NCI-H1436 (cell line): ENCODE measurements around the gene GTF2IRD1.
"Not testable (repeated sequence)": the region's sequence is repeated elsewhere in the genome, so short reads cannot be mapped to it uniquely, and the experiment has no call there.

Source experiments
- DNase-seq: peaks from one replicate; lab custom pipeline; 2025; lab: John Stamatoyannopoulos, UW

GTF2IRD1 gene

DNA sequence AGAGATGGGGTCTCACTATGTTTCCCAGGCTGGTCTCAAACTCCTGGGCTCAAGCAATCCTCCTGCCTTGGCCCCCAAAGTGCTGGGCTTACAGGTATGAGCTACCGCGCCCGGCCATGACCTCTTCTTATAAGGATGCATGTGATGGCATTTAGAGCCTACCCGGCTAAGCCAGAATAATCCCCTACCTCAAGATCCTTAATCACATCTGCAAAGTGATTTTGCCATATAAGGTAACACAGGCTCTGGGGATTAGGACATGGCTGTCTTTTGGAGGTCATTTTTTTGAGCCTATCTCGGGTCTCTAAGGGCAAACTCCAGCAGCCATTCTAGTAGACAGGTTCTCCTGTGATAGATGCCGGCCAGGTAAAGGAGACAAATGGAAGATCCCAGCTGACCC lies 39.6 kb downstream of the GTF2IRD1 start:
- DNase-seq = no peak

DNA sequence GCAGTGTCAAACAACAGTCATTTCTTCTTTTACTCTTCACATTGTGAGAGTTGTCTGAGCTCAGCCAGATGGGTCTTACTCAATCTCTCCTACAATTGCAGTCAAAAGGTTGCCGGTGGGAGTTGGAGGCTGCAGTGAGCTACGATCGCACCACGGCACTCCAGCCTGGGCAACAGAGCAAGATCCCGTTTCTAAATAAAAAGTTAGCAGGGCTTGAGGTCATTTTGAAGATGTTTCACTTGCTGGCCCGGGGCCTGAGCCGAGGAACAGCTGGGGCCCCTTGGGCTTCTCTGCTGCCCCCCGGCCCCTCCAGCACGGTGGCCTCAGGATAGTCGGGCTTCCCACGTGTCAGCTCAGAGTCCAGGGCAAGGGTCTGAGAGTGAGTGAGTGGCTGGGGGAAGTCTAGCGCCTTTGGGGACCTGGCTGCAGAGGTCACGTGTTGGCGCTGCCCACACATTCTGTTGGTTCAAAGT lies 40.4 kb downstream of the GTF2IRD1 start:
- no peak for DNase-seq

DNA sequence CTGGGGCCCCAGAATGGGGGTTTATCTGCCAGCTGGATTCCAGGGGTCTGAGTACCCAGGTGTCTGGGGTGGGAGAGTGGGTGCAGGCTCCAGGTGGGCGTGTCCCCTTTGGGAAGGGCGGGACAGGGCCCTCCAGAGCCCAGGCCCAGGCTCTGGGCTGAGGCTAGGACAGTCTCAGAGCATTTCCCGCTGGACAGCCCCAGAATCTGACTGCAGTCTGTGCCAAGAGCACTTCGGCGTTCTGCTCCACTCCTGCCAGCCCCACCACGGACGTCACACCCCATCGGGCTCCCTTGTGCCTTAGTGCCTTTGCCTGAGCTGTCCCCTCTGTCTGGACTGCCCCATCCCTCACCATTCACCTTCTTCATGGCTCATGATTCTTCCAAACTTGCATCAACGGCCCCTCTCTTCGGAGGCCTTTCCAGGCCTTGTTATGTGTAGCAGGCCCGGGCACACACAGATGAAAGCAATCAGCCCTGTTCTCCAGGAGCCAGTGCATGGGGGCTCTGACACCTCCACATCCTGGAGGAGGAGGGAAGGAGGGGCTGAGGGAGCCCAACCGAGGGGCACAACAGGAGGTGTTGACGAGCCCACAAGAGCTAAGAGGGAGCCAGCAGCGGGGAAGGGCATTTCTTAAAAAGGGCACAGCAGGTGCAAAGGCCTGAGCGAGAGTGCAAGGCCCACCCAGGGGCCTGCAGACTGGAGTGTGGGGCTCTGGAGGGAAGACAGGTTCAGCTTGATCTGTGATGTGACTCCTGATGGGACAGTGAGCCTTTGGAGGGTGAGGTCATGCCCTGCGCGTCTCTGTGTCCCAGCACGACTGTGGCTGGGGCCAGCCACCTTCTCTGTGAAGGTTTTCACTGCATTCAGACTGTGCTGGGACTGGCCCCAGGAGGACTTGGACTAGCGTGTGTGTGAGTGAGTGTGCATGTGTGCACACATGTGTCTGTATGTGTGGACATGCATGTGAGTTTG lies 41.7 kb downstream of the GTF2IRD1 start:
- DNase-seq = no peak

DNA sequence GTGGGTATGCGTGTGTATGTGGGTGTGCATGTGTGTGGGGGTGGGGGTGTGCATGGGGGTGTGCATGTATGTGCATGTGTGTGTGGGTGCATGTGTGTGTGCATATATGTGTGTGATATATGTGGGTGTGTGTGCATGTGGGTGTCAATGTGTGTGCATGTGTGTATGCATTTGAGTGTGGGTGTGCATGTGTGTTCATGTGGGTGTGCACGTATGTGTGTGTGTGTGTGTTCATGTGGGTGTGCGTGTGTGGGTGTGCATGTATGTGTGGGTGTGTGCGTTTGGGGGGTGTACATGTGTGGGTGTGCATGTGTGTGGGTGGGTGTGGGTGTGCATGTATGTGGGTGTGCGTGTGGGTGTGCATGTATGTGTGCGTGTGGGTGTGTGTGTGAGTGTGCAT lies 42.6 kb downstream of the GTF2IRD1 start:
- DNase-seq = no peak

DNA sequence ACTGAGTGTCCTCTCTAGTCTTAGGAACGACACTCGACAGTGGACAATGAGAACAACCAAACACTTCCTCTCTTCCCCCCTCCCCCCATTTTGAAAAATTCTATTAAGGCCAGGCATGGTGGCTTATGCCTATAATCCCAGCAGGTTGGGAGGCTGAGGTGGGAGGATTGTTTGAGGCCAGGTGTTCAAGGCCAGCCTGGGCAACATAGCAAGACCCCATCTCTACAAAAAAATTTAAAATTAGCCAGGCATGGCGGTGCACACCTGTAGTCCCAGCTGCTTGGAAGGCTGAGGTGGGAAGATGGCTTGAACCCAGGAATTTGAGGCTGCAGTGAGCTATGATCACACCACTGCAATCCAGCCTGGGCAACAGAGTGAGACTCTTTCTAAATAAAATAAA lies 43.1 kb downstream of the GTF2IRD1 start:
- DNase-seq = not testable (repeated sequence)

DNA sequence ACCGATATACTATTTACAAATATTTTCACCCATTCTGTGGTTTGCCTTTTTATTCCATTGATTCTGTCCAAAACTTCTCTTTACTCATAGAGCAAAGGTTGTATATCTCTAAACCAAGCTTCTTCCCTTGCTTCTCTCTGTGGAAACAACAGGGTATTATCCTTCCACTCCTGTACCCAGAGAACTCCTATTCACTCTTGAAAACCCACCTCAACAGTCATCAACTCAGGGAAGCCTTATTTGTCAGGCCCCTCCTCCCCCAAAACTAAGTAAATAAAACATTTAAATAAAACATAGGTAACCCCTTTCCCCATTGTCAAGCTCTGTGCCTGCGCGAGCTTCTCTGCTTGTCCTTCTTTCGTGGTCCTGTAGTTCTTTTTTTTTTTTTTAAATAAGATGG lies 44.6 kb downstream of the GTF2IRD1 start:
- no peak for DNase-seq

DNA sequence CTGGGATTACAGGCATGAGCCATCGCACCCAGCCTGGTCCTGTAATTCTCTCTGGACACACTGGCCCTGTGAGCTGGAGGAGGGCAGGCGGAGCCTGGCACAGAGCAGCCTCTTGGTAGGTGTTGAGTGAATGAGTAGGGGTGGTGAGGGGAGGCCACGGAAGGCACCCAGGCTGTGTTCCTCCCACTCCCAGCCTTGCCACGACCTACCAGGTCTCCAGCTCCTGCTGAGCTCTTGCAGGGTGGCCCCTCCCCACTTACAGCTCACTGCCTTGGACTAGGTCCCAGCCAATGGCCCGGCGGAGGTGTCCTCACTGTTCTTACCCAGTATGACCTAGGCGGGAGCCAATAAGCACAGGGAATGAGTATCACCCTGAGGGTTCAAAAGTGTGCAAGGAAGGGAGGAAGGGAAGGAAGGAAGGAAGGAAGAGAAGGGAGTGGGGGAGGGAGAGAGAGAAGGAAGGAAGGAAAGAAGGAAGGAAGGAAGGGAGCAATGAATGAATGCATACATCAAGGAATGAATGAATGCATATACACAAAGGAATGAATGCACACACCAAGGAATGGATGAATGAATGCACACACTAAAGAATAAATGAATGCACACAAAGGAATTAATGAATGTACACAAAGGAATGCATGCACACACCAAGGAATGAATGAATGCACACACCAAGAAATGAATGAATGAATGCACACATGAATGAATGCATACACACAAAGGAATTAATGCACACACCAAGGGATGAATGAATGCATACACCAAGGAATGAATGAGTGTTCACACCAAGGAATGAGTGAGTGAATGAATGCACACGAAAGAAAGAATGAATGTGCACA lies 45.5 kb downstream of the GTF2IRD1 start:
- no peak for DNase-seq

DNA sequence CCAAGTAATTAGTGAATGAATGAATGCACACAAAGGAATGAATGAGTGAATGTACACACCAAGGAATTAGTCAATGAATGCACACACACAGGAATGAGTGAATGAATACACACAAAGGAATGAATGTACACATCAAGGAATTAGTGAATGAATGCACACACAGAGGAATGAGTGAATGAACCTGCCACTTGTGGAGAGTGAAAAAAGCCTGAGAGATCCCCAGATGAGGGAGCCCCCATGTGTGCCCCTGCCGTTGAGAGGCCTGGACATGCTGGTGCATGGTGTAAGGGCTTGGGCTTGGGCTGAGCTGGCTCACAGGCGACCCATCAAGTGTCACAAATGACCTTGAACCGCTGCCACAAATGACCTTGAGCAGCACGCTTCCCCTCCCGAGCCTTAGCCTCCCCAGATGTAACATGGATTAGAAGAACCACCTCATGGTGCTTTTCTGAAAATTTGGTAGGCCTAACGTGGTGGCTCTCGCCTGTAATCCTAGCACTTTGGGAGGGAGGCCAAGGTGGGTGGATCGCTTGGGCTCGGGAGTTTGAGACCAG lies 46.2 kb downstream of the GTF2IRD1 start:
- no peak for DNase-seq

DNA sequence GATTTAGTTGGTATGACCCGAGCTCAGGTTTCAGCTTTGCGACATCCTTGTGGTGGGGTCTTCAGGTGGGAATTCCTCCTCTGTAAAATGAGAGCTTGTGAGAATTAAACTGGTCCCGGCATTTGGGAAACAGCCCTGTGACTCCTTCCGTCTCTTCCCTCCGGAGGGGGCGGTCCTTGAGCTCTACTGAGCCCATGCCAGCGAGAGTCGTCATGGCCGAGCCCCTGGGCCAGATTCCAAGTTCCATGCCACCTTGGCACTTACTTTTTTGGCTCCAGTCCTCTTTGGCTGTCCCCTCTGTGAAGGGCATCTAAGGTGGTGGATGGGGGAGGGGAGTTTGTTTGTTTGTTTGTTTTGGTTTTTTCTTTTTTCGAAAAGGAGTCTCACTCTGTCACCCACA lies 47.6 kb downstream of the GTF2IRD1 start:
- DNase-seq = no peak

DNA sequence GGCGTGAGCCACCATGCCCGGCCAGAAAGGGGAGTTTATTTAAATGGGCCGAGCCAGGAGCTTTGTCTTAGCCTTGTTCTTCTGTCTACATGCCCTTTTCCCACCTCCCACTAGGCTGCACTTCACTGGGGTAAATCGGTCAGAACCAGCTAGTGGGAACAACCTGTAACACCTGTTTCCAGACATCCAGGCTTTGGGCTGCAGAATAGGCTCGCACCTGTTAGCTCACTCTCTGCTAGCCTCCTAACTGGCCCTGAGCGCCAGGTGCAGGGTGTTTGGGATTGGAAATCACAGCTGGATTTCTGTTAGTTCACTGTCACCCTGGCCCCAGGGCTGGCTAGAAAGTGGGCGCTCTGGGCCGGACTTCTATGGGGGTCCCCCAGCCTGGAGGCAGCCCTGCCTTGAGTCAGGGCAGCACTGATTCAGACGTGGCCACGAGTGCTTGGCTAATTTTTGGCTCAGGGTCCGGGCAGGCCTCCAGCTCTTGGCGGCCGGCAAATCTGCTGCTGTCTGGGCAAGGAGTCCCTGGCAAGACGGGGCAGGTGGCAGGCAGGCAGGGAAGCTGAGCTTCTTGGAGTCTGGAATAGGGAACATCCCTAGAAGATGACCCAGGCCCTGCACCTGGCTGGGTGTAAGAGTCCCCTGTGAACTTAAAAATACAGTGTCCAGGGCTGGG lies 48.6 kb downstream of the GTF2IRD1 start:
- no peak for DNase-seq

DNA sequence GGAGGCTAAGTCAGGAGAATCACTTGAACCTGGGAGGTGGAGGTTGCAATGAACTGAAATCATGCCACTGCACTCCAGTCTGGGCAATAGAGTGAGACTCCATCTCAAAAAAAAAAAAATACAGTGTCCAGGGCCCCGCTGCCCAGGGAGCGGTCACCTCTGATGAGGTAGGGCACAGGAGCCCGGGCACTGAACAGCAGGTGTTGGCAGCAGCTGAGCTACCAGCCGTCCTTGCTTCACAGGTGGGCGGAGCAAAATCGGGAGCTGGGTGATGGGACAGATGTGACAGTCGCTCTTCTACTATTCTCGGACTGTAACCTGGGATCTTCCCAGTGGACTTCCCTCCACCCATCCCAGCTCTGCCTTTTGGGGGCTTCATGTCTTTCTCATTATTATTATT lies 49.4 kb downstream of the GTF2IRD1 start:
- no peak for DNase-seq

DNA sequence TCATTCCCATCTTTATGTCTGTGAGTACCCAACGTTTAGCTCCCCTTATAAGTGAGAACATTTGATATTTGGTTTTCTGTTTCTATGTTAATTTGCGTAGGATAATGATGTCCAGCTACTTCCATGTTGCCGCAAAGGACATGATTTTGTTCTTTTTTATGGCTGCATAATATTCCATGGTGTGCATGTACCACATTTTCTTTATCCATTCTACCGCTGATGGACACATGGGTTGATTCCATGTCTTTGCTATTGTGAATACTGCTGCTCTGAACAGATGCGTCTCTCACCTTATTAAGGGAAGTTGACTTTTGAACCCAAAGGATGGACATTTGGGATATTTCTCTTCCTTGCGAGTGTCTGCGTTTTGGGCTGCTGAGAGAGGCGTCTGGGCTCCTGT lies 50.2 kb downstream of the GTF2IRD1 start:
- DNase-seq = no peak

DNA sequence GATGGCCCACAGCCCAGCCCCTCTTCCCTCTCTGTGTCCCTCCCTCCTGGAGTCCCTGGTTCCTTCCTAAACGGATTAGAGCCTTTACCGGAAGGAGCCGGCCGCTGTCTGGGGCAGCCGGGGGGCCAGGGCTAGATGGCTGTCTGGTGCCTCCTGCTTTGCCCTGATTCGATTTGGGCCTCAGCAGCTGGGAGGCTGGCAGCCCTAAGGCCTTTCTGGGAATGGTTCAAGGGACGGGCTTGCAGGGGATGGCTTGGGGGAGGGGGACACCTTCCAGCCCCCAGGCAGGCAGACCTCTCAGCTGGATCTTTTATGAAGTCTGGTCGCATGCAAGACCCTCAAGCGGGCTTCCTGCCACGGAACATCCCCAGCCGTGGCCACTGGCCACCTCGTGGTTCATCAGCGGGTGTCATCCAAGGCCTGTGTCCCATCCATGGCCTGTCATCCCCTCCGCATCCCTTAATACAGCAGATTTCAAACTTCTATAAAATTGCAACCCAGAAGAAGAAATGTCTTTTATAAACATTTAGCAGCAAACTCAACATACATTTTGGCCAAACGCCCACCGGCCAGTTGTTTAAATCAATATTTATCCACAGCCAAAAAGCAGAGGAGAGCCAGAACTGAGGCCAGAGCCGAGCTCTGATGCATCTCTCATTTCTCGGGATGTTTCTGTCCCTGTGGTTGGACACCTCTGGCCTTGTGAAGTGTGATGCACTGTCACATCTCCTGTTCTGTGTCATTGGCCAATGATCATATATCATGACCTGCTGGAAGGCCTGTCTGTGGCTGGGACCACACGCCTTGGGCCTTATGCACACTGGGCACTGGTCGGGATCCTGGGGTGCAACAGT lies 52.0 kb downstream of the GTF2IRD1 start:
- DNase-seq = no peak

DNA sequence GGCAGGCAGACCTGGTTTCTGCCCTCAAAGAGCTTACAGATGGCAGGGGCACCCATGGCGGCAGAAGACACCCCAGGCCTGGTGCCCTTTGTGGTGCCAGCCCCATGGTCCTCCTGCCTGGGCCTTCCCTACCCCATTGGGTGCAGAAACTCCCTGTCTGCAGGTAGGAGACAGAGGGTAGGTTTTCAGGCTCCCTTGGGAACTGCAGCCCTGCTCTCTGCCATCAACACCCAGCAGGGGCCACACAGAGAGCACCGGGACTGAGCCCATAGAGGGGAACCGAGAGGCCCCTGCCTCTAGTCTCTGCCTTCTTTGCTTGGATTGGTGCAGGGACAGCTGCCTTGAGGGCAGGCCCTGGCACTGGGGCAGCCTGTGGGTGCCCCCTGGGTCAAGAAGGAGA lies 52.6 kb downstream of the GTF2IRD1 start:
- no peak for DNase-seq

DNA sequence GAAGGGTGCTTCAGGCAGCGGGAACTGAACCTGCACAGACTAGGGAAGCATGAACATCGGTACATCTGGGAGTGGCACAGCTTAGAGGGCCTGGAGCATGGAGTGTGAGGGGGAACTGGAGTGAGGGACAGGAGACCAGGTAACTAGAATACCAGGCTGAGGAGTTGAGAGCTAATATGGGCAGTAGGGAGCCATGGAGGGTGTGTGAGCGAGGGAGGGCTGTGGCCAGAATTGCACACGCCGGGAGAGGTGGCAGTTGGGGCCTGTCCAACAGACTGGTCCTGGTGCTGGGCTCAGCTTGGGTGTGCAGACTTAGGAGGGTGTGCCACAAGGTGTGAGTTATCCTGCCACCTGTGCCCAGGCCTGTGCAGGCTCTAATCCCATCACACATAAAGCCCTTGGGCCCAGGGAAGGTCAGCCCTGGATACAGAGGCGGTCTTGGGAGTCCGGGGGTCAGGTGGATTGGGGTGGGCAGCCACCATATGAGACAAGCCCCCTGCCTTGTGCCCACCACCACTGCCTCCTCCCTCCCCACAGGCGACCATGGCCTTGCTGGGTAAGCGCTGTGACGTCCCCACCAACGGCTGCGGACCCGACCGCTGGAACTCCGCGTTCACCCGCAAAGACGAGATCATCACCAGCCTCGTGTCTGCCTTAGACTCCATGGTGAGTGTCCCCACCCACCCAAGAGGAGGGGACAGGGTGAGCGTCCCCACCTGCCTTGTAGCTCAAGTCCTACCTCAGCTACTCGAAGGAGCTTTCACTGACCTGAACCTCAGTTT lies 54.0 kb downstream of the GTF2IRD1 start:
- no peak for DNase-seq

DNA sequence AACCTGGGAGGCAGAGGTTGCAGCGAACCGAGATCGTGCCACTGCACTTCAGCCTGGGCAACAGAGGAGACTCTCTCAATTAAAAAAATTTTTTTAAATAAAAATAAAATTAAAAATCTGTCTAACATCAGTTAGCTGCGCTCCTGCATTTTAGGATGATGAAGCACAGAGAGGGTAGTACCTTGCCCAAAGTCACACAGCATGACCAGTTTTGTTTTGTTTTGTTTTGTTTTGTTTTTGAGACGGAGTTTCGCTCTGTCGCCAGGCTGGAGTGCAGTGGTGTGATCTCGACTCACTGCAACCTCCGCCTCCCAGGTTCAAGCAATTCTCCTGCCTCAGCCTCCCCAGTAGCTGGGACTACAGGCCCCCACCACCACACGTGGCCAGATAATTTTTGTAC lies 55.7 kb downstream of the GTF2IRD1 start:
- not testable (repeated sequence) for DNase-seq

DNA sequence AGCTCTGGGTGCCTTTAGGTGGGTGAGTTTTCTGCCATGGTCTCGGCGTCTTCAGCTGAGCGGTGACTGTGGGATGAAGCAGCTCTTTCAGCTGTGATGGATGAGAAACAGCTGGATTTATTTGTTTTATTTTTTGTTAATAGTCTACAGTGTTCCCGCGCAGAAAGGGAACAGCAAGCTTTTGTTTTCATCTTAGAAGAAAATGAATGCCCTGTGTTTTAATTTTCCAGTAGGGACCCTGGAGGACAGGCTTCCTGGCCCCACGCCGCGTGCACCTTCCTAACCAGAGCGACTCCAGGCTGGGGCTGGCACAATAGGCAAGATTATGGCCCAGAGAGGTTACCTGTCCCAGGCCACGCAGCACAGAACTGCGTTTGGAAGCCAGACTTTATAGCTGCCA lies 57.6 kb downstream of the GTF2IRD1 start:
- no peak for DNase-seq

DNA sequence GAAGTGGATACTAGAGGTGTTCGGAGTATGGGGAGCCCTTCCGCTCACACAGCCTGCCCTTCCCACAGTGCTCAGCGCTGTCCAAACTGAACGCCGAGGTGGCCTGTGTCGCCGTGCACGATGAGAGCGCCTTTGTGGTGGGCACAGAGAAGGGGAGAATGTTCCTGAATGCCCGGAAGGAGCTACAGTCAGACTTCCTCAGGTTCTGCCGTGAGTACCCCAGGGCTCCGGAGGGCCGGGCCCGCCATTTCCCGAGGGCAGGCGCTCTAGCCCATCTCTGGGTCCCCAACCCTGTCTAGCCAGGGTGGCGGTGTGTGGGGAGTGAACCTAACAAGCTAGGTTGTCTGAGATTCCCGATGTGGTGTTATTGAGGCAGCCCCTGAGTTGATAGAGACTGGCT lies 59.1 kb downstream of the GTF2IRD1 start:
- DNase-seq = no peak

DNA sequence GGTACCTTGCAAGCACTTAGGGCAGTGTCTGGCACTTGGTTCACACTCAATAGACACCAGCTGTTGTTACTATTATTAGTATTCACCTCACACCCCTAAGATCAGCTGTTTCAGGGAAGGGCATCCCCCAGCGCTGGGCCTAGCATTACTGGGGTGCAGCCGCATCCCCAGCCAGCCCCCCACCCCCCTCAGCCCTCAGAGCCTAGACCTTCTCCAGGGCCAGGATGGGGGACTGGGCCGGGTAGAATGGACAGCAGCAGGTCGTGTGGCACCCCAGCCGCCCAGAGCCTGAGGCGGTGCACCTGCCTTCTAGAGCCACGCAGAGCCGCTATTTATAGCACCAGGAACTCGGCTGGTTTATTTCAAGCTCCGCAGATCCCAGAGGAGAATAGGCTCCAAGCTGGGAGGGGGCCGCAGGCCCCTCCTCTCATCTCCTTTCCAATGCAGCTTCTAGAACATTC lies 60.5 kb downstream of the GTF2IRD1 start:
- DNase-seq = no peak

DNA sequence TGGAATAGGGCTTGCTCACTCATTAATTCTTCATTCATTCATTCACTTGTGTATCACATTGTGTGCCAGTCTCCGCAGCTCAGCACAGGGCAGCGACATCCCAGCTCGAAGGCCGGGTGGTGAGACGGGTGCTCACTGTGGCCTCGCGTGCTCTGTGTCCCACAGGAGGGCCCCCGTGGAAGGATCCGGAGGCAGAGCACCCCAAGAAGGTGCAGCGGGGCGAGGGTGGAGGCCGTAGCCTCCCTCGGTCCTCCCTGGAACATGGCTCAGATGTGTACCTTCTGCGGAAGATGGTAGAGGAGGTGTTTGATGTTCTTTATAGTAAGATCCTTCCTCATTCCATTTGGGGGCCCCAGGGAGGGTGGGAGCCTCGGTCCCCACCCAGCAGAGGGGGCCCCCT lies 61.6 kb downstream of the GTF2IRD1 start:
- no peak for DNase-seq
